ENCODE data around the gene SLC35B4.

Gene SLC35B4

GRCh38 chr7:134279336-134279735, 37.4 kb downstream of the SLC35B4 start:
- no peak overlapping the region for H3K27ac ChIP-seq (ENCODE audit: poor library complexity, severe bottlenecking)
- ATAC-seq (ENCODE audit: low read depth), result no peak
- TF ChIP-seq CTCF (IDR thresholded peaks at IDR 0.05; ENCODE audit: poor library complexity, severe bottlenecking), result no peak
- H3K4me3 ChIP-seq (ENCODE audit: severe bottlenecking), result no peak overlapping the region
- no peaks in the 10 kb centered on the region for H3K4me1 ChIP-seq (ENCODE audit: insufficient read depth, poor library complexity, severe bottlenecking)
- peaks cover 3% of the 10 kb centered on the region for H3K27me3 ChIP-seq (ENCODE audit: insufficient read depth, poor library complexity, severe bottlenecking)
- no peak for DNase-seq (ENCODE audit: low spot score)
- H3K9me3 ChIP-seq (ENCODE audit: severe bottlenecking), result no peaks in the 10 kb centered on the region
- H3K36me3 ChIP-seq (ENCODE audit: low read depth), result no peaks in the 10 kb centered on the region

- H3K4me1 ChIP-seq (ENCODE audit: insufficient read depth, poor library complexity, severe bottlenecking), result no peaks in the 10 kb centered on the region
- H3K27me3 ChIP-seq (ENCODE audit: insufficient read depth, poor library complexity, severe bottlenecking), result peaks cover 3% of the 10 kb centered on the region
- no peaks in the 10 kb centered on the region for H3K36me3 ChIP-seq (ENCODE audit: low read depth)
- no peak for TF ChIP-seq CTCF (IDR thresholded peaks at IDR 0.05; ENCODE audit: poor library complexity, severe bottlenecking)
- H3K27ac ChIP-seq (ENCODE audit: poor library complexity, severe bottlenecking), result no peak overlapping the region
- DNase-seq (ENCODE audit: low spot score) (no peak), ATAC-seq (ENCODE audit: low read depth) (no peak)
- no peaks in the 10 kb centered on the region for H3K9me3 ChIP-seq (ENCODE audit: severe bottlenecking)
- H3K4me3 ChIP-seq (ENCODE audit: severe bottlenecking), result no peak overlapping the region
Observed at GRCh38 chr7:134278502-134279153, 38.1 kb downstream of the SLC35B4 start.

GRCh38 chr7:134276951-134277350, 39.8 kb downstream of the SLC35B4 start:
- ATAC-seq (ENCODE audit: low read depth), result no peak
- Histone ChIP-seq H3K27ac (ENCODE audit: poor library complexity, severe bottlenecking) (no peak overlapping the region), H3K27me3 (ENCODE audit: insufficient read depth, poor library complexity, severe bottlenecking) (peaks cover 9% of the 10 kb centered on the region), H3K4me1 (ENCODE audit: insufficient read depth, poor library complexity, severe bottlenecking) (no peaks in the 10 kb centered on the region), H3K9me3 (ENCODE audit: severe bottlenecking) (no peaks in the 10 kb centered on the region), H3K36me3 (ENCODE audit: low read depth) (no peaks in the 10 kb centered on the region), H3K4me3 (ENCODE audit: severe bottlenecking) (no peak overlapping the region)
- DNase-seq (ENCODE audit: low spot score), result no peak
- TF ChIP-seq CTCF (IDR thresholded peaks at IDR 0.05; ENCODE audit: poor library complexity, severe bottlenecking), result no peak

GRCh38 chr7:134262322-134262721, 54.4 kb downstream of the SLC35B4 start:
- no peak for ATAC-seq (ENCODE audit: low read depth)
- no peak for TF ChIP-seq CTCF (IDR thresholded peaks at IDR 0.05; ENCODE audit: poor library complexity, severe bottlenecking)
- H3K4me1 ChIP-seq (ENCODE audit: insufficient read depth, poor library complexity, severe bottlenecking), result no peaks in the 10 kb centered on the region
- no peak overlapping the region for H3K4me3 ChIP-seq (ENCODE audit: severe bottlenecking)
- H3K27me3 ChIP-seq (ENCODE audit: insufficient read depth, poor library complexity, severe bottlenecking), result no peaks in the 10 kb centered on the region
- H3K27ac ChIP-seq (ENCODE audit: poor library complexity, severe bottlenecking), result no peak overlapping the region
- DNase-seq (ENCODE audit: low spot score), result no peak
- H3K36me3 ChIP-seq (ENCODE audit: low read depth), result no peaks in the 10 kb centered on the region
- no peaks in the 10 kb centered on the region for H3K9me3 ChIP-seq (ENCODE audit: severe bottlenecking)

- Histone ChIP-seq H3K4me3 (ENCODE audit: severe bottlenecking) (no peak overlapping the region), H3K27ac (ENCODE audit: poor library complexity, severe bottlenecking) (no peak overlapping the region), H3K9me3 (ENCODE audit: severe bottlenecking) (no peaks in the 10 kb centered on the region), H3K4me1 (ENCODE audit: insufficient read depth, poor library complexity, severe bottlenecking) (no peaks in the 10 kb centered on the region), H3K36me3 (ENCODE audit: low read depth) (no peaks in the 10 kb centered on the region), H3K27me3 (ENCODE audit: insufficient read depth, poor library complexity, severe bottlenecking) (no peaks in the 10 kb centered on the region)
- DNase-seq (ENCODE audit: low spot score) (no peak), ATAC-seq (ENCODE audit: low read depth) (no peak)
- TF ChIP-seq CTCF (IDR thresholded peaks at IDR 0.05; ENCODE audit: poor library complexity, severe bottlenecking), result no peak
Observed at GRCh38 chr7:134255814-134256213, 60.9 kb downstream of the SLC35B4 start.
